GM18907 (cell line): ENCODE data around the gene DMAP1.

Experiments
- ATAC-seq: cut with Tn5 transposase; IDR thresholded peaks from one replicate; pipeline ENCODE4 v1.9.1; 2021; ENCODE audit warnings: mild to moderate bottlenecking, moderate library complexity; ENCODE audit not compliant: unreplicated experiment

DMAP1 gene

GRCh38 chr1:44251989-44252671 is 38.9 kb downstream of the DMAP1 start:
- no peak for ATAC-seq

GRCh38 chr1:44254392-44254910 is 41.2 kb downstream of the DMAP1 start:
- ATAC-seq: no peak

- no peak for ATAC-seq
These were observed 43.7 kb downstream of the DMAP1 start for GRCh38 chr1:44256762-44257554.

GRCh38 chr1:44259090-44259489 is 45.8 kb downstream of the DMAP1 start:
- no peak for ATAC-seq

- no peak for ATAC-seq
These were observed 47.5 kb downstream of the DMAP1 start for GRCh38 chr1:44260792-44261170.

GRCh38 chr1:44261171-44261817 is 48.0 kb downstream of the DMAP1 start:
- ATAC-seq: no peak

GRCh38 chr1:44261962-44262361 is 48.7 kb downstream of the DMAP1 start:
- ATAC-seq: no peak

GRCh38 chr1:44262414-44262813 is 49.1 kb downstream of the DMAP1 start:
- no peak for ATAC-seq

- no peak for ATAC-seq
These were observed 49.7 kb downstream of the DMAP1 start for GRCh38 chr1:44262816-44263567.

- ATAC-seq: no peak
These were observed 50.5 kb downstream of the DMAP1 start for GRCh38 chr1:44263568-44264450.

- ATAC-seq: no peak
These were observed 51.1 kb downstream of the DMAP1 start for GRCh38 chr1:44264451-44264771.

- no peak for ATAC-seq
These were observed 52.5 kb downstream of the DMAP1 start for GRCh38 chr1:44265656-44266358.

GRCh38 chr1:44266400-44267344 is 53.4 kb downstream of the DMAP1 start:
- ATAC-seq: no peak

- no peak for ATAC-seq
These were observed 54.2 kb downstream of the DMAP1 start for GRCh38 chr1:44267438-44267837.

GRCh38 chr1:44268054-44268453 is 54.8 kb downstream of the DMAP1 start:
- no peak for ATAC-seq
